HG02678 (cell line): ENCODE measurements around the gene BCAR1.
"Not testable (repeated sequence)": the region's sequence is repeated elsewhere in the genome, so short reads cannot be mapped to it uniquely, and the experiment has no call there.

Source experiments
- ATAC-seq: cut with Tn5 transposase; IDR thresholded peaks from one replicate; pipeline ENCODE4 v1.9.1; 2021; ENCODE audit warnings: mild to moderate bottlenecking, moderate library complexity; ENCODE audit not compliant: unreplicated experiment

Gene BCAR1, protein sequence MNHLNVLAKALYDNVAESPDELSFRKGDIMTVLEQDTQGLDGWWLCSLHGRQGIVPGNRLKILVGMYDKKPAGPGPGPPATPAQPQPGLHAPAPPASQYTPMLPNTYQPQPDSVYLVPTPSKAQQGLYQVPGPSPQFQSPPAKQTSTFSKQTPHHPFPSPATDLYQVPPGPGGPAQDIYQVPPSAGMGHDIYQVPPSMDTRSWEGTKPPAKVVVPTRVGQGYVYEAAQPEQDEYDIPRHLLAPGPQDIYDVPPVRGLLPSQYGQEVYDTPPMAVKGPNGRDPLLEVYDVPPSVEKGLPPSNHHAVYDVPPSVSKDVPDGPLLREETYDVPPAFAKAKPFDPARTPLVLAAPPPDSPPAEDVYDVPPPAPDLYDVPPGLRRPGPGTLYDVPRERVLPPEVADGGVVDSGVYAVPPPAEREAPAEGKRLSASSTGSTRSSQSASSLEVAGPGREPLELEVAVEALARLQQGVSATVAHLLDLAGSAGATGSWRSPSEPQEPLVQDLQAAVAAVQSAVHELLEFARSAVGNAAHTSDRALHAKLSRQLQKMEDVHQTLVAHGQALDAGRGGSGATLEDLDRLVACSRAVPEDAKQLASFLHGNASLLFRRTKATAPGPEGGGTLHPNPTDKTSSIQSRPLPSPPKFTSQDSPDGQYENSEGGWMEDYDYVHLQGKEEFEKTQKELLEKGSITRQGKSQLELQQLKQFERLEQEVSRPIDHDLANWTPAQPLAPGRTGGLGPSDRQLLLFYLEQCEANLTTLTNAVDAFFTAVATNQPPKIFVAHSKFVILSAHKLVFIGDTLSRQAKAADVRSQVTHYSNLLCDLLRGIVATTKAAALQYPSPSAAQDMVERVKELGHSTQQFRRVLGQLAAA

GRCh38 chr16:75251280-75252048 lies at the start of gene BCAR1:
TSS of gene BCAR1 (minus strand) at chr16:75251624. CDS start at chr16:75251482, 142 bp downstream.
- ATAC-seq = peak; percentile 83

- ATAC-seq = no peak
These were observed 46.8 kb upstream of the BCAR1 start for GRCh38 chr16:75298267-75298666.

GRCh38 chr16:75296606-75297005 lies 45.2 kb upstream of the BCAR1 start:
- no peak for ATAC-seq

DNA sequence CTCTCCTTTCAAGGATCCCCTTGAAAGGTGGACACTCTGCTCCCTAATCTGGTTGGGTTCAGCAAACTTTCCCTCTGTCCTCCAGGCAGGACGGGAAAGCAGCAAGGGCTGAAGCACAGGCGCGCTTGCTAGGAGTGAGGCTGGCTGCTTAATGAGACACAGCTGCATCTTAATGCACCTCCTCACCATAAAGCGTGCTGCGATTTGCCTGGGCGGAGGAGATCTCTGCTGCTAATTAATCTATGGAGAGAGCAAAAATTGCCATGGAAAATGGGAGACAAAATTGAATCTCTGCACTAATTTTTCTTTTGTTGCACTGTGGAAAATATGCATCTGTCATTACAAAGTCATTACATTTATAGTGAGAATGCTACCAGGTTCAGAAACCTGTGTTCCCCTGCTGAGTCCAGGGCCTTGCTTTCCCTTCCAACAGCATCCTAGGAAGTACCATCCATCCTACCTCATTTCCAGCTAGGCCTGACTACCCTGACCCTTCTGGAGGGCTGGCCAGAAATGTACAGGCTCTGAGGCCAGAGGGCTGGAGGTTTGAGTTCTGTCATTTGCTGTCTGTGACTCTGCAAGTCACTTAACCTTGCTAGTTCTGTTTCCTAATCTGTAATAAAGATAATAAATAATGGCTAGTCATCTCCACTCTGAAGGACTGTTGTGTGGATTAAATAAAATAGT lies 43.5 kb upstream of the BCAR1 start:
- no peak for ATAC-seq

DNA sequence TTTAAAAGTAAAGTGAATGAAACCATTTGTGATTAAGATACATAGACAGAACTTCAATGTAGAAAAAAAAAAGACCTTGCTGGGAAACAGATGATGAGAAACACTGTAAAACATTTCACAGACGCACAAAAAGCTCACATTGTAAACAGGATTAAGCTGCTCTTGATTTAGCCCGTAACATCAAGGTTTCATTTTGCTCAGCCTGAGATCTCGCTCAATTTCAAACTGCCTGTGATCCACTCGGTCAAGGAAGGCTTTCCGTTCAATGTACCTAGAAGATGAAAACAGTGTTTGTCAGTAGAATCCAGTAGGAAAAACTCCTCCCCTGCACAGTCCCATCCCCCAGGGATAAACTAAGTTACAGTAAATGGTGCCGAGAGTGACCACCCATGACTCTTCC lies 42.3 kb upstream of the BCAR1 start:
- ATAC-seq = no peak

DNA sequence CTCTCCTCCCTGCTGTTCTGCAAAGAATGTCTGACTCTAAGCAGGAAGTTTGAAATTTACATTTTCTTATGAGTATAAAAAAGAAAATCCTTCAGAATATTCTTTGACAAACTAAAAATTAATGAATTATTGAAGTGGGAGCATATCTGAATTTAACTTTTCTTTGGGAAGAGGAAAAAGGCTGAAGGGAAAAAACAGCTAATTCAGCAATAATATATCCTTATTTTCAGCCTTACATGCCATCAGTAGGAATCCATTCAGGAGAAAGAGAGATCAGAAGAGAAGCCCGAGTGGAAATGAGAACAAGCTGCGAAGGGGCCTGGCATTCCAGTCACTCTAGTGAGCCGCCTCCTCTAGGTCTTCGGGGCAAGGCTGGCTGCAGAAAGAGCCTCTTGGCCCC lies 41.7 kb upstream of the BCAR1 start:
- ATAC-seq = no peak

DNA sequence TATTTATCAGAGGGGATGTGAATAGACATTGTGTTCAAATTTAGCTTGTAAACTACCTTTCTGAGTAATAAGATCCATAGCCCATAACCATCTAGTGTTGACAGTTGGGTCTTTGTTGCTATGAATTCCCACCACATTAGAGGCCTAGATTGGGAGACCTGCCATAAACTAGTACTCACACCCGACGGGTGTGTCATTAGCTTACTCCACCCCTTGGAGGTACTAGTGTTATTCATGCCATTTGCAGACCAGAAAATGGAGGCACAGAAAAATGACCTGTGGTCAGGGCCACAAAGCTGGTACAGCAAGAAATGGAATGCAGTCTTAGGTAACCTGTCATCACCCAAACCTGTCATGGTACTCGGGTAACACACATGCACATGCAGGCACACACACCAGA lies 41.3 kb upstream of the BCAR1 start:
- no peak for ATAC-seq

GRCh38 chr16:75289189-75289588 lies 37.8 kb upstream of the BCAR1 start:
- no peak for ATAC-seq

GRCh38 chr16:75288596-75289120 lies 37.2 kb upstream of the BCAR1 start:
- no peak for ATAC-seq

- no peak for ATAC-seq
These were observed 36.8 kb upstream of the BCAR1 start for GRCh38 chr16:75288181-75288580.

DNA sequence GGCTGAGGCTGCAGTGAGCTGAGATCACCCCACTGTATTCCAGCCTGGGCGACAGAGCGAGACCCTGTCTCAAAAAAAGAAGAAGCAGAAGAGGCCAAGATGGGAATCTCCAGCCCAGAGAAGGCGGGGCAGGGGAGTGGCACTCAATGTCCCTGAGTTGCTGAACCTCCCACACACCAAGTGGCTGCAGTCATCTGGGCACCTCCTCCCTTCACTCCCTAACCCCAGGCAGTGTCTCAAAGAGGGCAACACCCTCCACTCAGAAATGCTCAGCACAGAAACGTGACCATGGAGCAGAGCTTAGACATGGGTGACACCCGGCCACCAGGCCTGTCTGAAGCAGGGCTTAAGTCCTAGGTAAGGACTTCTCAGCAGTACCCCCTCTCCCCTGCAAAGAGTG lies 36.3 kb upstream of the BCAR1 start:
- no peak for ATAC-seq

- no peak for ATAC-seq
These were observed 35.0 kb upstream of the BCAR1 start for GRCh38 chr16:75286389-75286788.

DNA sequence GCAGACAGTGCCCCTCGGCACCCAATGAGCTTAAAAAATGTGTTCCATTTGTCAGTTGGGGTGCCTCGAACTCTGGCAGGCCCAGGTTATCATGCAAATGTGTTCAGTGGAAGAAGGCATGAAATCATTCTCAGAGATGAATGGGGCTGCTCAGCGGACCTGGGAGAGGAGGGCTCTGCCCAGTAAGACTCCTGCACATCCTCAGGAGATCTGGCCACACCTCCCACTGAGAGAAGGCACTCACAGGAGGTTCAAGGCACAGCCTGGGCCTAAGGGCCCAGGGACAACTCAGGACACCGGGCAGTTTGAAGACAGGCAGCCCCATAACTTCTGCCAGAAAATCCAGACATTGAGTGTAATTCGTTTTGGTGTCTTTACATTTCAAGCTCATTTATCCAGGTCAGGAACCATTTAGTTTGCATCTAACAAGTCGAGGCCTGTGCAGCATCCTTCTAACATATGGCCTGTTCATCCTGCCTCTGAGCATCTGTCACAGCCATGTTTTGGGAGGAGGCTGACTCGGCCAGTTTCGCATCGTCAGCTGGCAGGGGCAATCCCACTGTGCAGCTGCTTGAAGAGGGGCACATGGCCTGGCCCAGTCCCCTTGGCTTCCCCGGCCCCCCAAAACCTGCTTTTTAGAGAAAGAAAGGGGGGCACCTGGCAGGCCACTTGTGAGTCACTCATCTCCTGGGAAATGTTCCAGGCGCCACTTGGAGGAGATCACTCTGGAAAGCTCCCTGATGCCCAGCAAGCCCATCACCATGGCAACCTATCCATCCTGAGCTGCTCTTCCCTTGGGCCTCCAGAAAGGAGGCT lies 31.2 kb upstream of the BCAR1 start:
- ATAC-seq = no peak

DNA sequence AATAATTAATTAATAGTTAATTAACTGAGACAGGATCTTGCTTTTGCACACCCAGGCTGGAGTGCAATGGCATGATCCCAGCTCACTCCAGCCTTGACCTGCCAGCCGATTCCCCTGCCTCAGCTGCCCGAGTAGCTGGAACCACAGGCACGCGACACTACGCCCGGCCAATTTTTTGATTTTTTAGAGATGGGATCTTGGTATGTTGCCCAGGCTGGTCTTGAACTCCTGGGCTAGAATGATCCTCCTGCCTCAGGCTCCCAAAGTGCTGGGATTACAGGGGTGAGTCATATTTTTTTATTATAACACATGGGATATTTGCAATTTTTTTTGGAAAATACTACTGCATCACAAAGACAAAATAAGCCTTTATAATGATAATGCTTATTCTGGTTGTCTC lies 30.4 kb upstream of the BCAR1 start:
- ATAC-seq = no peak

GRCh38 chr16:75281009-75281408 lies 29.6 kb upstream of the BCAR1 start:
- not testable (repeated sequence) for ATAC-seq

GRCh38 chr16:75280331-75280804 lies 28.9 kb upstream of the BCAR1 start:
- ATAC-seq = no peak

DNA sequence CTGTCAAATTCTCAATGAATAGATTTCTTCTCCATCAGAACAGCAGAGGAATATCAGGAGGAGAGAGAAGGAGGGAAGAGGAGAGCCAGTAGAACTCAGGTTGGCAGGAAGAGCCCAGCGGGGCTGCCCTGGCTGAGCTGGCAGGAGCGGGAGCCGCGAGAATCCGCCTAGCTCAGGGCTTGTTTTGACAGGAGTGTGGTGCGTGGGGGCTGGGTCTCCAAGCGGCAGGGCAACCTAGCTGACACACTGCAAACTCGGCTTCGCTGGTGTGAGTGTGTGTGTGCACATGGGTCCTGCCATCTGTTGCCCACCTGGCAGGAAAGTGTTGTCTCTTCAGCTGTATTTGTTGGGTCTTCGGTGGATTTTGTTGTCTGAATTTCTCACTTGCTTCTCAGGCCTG lies 27.9 kb upstream of the BCAR1 start:
- ATAC-seq = no peak

GRCh38 chr16:75273054-75273925 lies 21.9 kb upstream of the BCAR1 start:
- ATAC-seq = no peak
